GM23338 (cell line): ENCODE results near the gene ATP5MC2. TPM values are rescaled to one million over a fixed set of nuclear protein-coding genes. Genes with fewer than 3 reads are reported as not detected.

ENCODE experiments used
- ATAC-seq: fragments of 200-7000 bp; cut with Tn5 transposase; 3 replicates; pipeline ENCODE4 v1.9.1; 2020
- DNase-seq: peaks from one replicate; pipeline ENCODE4 v3.0.0-alpha.2; 2015; ENCODE audit warnings: low spot score
- H2AFZ ChIP-seq: fragments of 200-600 bp; sonication (generic); 2 replicates; pipeline ENCODE4 v1.8.0; 2016; ENCODE audit warnings: antibody characterized with exemption, mild to moderate bottlenecking, moderate library complexity
- H3F3A ChIP-seq: fragments of 200-600 bp; sonication (generic); replicated peaks from 2 replicates; pipeline ENCODE4 v1.8.0; 2017; ENCODE audit warnings: antibody characterized with exemption, mixed run types, low read depth
- H3K27ac ChIP-seq: fragments of 200-600 bp; sonication (generic); 2 replicates; pipeline ENCODE4 v1.6.1; 2016; ENCODE audit warnings: low read depth
- H3K27me3 ChIP-seq: fragments of 200-600 bp; sonication (generic); 2 replicates; pipeline ENCODE4 v1.8.0; 2016; ENCODE audit warnings: mild to moderate bottlenecking, mixed run types, moderate library complexity; ENCODE audit not compliant: insufficient read depth
- H3K36me3 ChIP-seq: fragments of 200-600 bp; sonication (generic); 2 replicates; pipeline ENCODE4 v1.8.0; 2016; ENCODE audit warnings: mild to moderate bottlenecking; ENCODE audit not compliant: insufficient read depth
- H3K4me1 ChIP-seq: fragments of 200-600 bp; sonication (generic); 2 replicates; pipeline ENCODE4 v1.8.0; 2016; ENCODE audit warnings: mild to moderate bottlenecking, moderate library complexity; ENCODE audit not compliant: insufficient read depth
- H3K4me2 ChIP-seq: fragments of 200-600 bp; sonication (generic); 2 replicates; pipeline ENCODE4 v1.7.1; 2017; ENCODE audit warnings: mixed run types
- H3K4me3 ChIP-seq: fragments of 200-600 bp; sonication (generic); 2 replicates; pipeline ENCODE4 v1.6.1; 2016; ENCODE audit warnings: mixed run types
- H3K79me2 ChIP-seq: fragments of 200-600 bp; sonication (generic); replicated peaks from 2 replicates; pipeline ENCODE4 v1.8.0; 2017; ENCODE audit warnings: mild to moderate bottlenecking; ENCODE audit not compliant: insufficient read depth
- H3K9me2 ChIP-seq: fragments of 200-600 bp; sonication (generic); 2 replicates; pipeline ENCODE4 v1.8.0; 2017; ENCODE audit not compliant: insufficient read depth
- H4K20me1 ChIP-seq: fragments of 200-600 bp; sonication (generic); replicated peaks from 2 replicates; pipeline ENCODE4 v1.8.0; 2017; ENCODE audit warnings: mild to moderate bottlenecking; ENCODE audit not compliant: insufficient read depth
- H3K27ac Mint-ChIP-seq: 2 replicates; pipeline ENCODE4 v1.8.0; 2020; ENCODE audit warnings: inconsistent platforms, mild to moderate bottlenecking, moderate library complexity, mixed read lengths
- H3K27me3 Mint-ChIP-seq: 3 replicates; pipeline ENCODE4 v1.8.0; 2022; ENCODE audit warnings: low read depth, mild to moderate bottlenecking, moderate library complexity, mixed read lengths, inconsistent platforms; ENCODE audit not compliant: insufficient read depth, poor library complexity
- H3K36me3 Mint-ChIP-seq: 3 replicates; pipeline ENCODE4 v1.8.0; 2021; ENCODE audit warnings: low read depth, mild to moderate bottlenecking, inconsistent platforms, moderate library complexity, mixed read lengths
- H3K4me1 Mint-ChIP-seq: 3 replicates; pipeline ENCODE4 v1.8.0; 2020; ENCODE audit warnings: mild to moderate bottlenecking, inconsistent platforms, mixed read lengths
- H3K4me3 Mint-ChIP-seq: 3 replicates; pipeline ENCODE4 v1.8.0; 2021; ENCODE audit warnings: moderate library complexity, mild to moderate bottlenecking, inconsistent platforms, mixed read lengths
- H3K9me3 Mint-ChIP-seq: 3 replicates; pipeline ENCODE4 v1.8.0; 2020; ENCODE audit warnings: moderate library complexity, mild to moderate bottlenecking, inconsistent platforms, mixed read lengths
- CREB1 ChIP-seq: fragments of 250-450 bp; sonication (Bioruptor Pico); IDR thresholded peaks from 2 replicates; pipeline ENCODE4 v1.5.0; 2020; ENCODE audit warnings: low read depth, mild to moderate bottlenecking, moderate library complexity
- CTCF ChIP-seq, 2 experiments: fragments of 200-600 bp in 1 of 2; sonication (generic) in 1 of 2; conservative IDR thresholded peaks; 2 replicates each; pipeline versions ENCODE4 v1.5.1 to v1.6.1; 2016 to 2017; ENCODE audit warnings: antibody characterized with exemption in 2 of 2, low read depth in 2 of 2, mild to moderate bottlenecking in 2 of 2, moderate library complexity in 1 of 2
- ETS1 ChIP-seq: IDR thresholded peaks from 2 replicates; pipeline ENCODE4 v1.6.1; 2016; ENCODE audit warnings: antibody characterized with exemption
- EZH2 ChIP-seq: fragments of 200-600 bp; sonication (generic); IDR thresholded peaks from one replicate; pipeline ENCODE4 v1.8.0; 2017; ENCODE audit warnings: antibody characterized with exemption, mild to moderate bottlenecking, low read depth; ENCODE audit not compliant: unreplicated experiment
- EZH2phosphoT487 ChIP-seq: fragments of 200-600 bp; sonication (generic); IDR thresholded peaks from one replicate; pipeline ENCODE4 v1.8.1; 2018; ENCODE audit warnings: antibody characterized with exemption; ENCODE audit not compliant: unreplicated experiment
- NANOG ChIP-seq: IDR thresholded peaks from 2 replicates; pipeline ENCODE4 v1.6.1; 2016; ENCODE audit warnings: antibody characterized with exemption, borderline replicate concordance
- POLR2AphosphoS5 ChIP-seq: IDR thresholded peaks from 2 replicates; pipeline ENCODE4 v1.6.1; 2016; ENCODE audit warnings: antibody characterized with exemption, low read depth
- STAT1 ChIP-seq: IDR thresholded peaks from one replicate; pipeline ENCODE4 v1.6.1; 2016; ENCODE audit warnings: antibody characterized with exemption; ENCODE audit not compliant: unreplicated experiment
- ZNF114 ChIP-seq: fragments of 250-450 bp; sonication (Bioruptor Pico); IDR thresholded peaks from 2 replicates; pipeline ENCODE4 v1.5.0; 2020; ENCODE audit warnings: mild to moderate bottlenecking, moderate library complexity
- ZNF331 ChIP-seq: fragments of 250-450 bp; sonication (Bioruptor Pico); IDR thresholded peaks from 2 replicates; pipeline ENCODE4 v1.5.0; 2020; ENCODE audit warnings: low read depth, mild to moderate bottlenecking, moderate library complexity
- ZNF462 ChIP-seq: fragments of 250-450 bp; sonication (Bioruptor Pico); IDR thresholded peaks from 2 replicates; pipeline ENCODE4 v1.5.0; 2020; ENCODE audit warnings: mild to moderate bottlenecking, moderate library complexity
- polyA plus RNA-seq: library from polyadenylated mRNA; unstranded; fragments of >200 nt; fragmentation: Nextera tagmentation; extraction: Ambion mirVana; gene quantifications from 2 replicates; pipeline ENCODE4 v1.2.1, GENCODE V29; 2016
- total RNA-seq: library from RNA; depleted of rRNA; stranded (reverse); fragments of >200 nt; shearing (Covaris generic); gene quantifications from 2 replicates; pipeline ENCODE4 v1.2.3, GENCODE V29; 2014
- TF ChIP-seq, protein P1 (sequence below): IDR thresholded peaks from one replicate; pipeline ENCODE4 v1.6.1; 2018; ENCODE audit warnings: antibody characterized with exemption; ENCODE audit not compliant: unreplicated experiment

The ATP5MC2 gene
- total and polyA plus RNA-seq, 2 experiments from 2014 or later: 362 to 821 TPM

DNA sequence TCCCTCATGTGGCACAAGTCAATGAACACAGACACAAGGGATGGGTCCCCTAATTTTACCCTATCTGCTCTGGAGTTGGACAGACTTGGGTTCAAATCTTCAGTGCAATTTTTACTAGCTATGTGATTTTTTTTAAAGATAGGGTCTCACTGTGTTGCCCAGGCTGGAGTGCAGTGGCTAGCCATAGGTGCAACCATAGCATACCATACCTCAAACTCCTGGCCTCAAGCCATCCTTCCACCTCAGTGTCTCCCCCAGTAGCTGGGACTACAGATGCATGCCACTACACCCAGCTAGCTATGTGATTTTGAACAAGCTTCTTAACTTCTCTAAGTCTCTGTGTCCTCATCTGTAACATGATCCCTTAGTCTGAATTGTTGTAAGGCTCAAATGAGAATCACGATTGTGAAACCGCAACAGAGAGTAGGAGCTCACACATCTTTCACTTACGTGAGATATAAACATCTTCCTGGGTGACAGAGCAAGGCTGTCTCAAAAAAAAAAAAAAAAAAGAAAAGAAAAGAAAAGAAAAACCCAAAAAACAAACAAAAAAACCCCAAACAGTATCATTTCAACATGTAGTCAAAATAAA lies 46.7 kb upstream of the ATP5MC2 start:
- TF ChIP-seq ZNF114: no peak
- no peak for TF ChIP-seq CREB1
- no peak for TF ChIP-seq ZNF331 (CRISPR knock-in tag)
- TF ChIP-seq EZH2phosphoT487: no peak
- TF ChIP-seq POLR2AphosphoS5: no peak
- TF ChIP-seq ZNF462 (CRISPR knock-in tag): no peak
- TF ChIP-seq, protein P1, sequence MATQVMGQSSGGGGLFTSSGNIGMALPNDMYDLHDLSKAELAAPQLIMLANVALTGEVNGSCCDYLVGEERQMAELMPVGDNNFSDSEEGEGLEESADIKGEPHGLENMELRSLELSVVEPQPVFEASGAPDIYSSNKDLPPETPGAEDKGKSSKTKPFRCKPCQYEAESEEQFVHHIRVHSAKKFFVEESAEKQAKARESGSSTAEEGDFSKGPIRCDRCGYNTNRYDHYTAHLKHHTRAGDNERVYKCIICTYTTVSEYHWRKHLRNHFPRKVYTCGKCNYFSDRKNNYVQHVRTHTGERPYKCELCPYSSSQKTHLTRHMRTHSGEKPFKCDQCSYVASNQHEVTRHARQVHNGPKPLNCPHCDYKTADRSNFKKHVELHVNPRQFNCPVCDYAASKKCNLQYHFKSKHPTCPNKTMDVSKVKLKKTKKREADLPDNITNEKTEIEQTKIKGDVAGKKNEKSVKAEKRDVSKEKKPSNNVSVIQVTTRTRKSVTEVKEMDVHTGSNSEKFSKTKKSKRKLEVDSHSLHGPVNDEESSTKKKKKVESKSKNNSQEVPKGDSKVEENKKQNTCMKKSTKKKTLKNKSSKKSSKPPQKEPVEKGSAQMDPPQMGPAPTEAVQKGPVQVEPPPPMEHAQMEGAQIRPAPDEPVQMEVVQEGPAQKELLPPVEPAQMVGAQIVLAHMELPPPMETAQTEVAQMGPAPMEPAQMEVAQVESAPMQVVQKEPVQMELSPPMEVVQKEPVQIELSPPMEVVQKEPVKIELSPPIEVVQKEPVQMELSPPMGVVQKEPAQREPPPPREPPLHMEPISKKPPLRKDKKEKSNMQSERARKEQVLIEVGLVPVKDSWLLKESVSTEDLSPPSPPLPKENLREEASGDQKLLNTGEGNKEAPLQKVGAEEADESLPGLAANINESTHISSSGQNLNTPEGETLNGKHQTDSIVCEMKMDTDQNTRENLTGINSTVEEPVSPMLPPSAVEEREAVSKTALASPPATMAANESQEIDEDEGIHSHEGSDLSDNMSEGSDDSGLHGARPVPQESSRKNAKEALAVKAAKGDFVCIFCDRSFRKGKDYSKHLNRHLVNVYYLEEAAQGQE: no peak
- TF ChIP-seq EZH2: no peak
- TF ChIP-seq ETS1: no peak
- TF ChIP-seq STAT1: no peak
- TF ChIP-seq NANOG: no peak
- TF ChIP-seq CTCF (conservative IDR thresholded peaks at IDR 0.05; ENCODE audit: low read depth in 2 of 2): no peak
- Mint-ChIP-seq H3K4me3 (no peak overlapping the region), H3K9me3 (no peaks in the 10 kb centered on the region; the same call in 2 of the 3 replicates), H3K27me3 (peaks cover 5% of the 10 kb centered on the region), H3K4me1 (peaks cover 10% of the 10 kb centered on the region; the same call in 2 of the 3 replicates), H3K27ac (no peak overlapping the region), H3K36me3 (no peaks in the 10 kb centered on the region)
- H3K4me1 ChIP-seq: no peaks in the 10 kb centered on the region
- no peak overlapping the region for H2AFZ ChIP-seq
- no peak overlapping the region for H3K27ac ChIP-seq
- no peak for ATAC-seq
- H3K4me2 ChIP-seq: no peak overlapping the region
- no peaks in the 10 kb centered on the region for H4K20me1 ChIP-seq
- H3K27me3 ChIP-seq: no peaks in the 10 kb centered on the region
- H3K36me3 ChIP-seq: no peaks in the 10 kb centered on the region
- H3K9me2 ChIP-seq: no peaks in the 10 kb centered on the region
- no peak for DNase-seq
- no peak overlapping the region for H3K4me3 ChIP-seq
- no peaks in the 10 kb centered on the region for H3K79me2 ChIP-seq
- H3F3A ChIP-seq: no peaks in the 10 kb centered on the region
